Endodermal cell (in vitro differentiated cells): ENCODE data around the gene CHST7. TPM values are rescaled to one million over a fixed set of nuclear protein-coding genes. Genes with fewer than 3 reads are reported as not detected.

Source experiments
- DNase-seq: peaks from one replicate; pipeline ENCODE4 v3.0.0-alpha.2; 2017
- H3K27ac ChIP-seq: 2 replicates; pipeline ENCODE4 v1.5.1; 2013; ENCODE audit warnings: mild to moderate bottlenecking, low read depth, low read length, moderate library complexity
- H3K27me3 ChIP-seq: 2 replicates; pipeline ENCODE4 v1.6.1; 2013; ENCODE audit warnings: mild to moderate bottlenecking, low read length, moderate library complexity; ENCODE audit not compliant: insufficient read depth, control insufficient read depth, poor library complexity, severe bottlenecking
- H3K36me3 ChIP-seq: 2 replicates; pipeline ENCODE4 v1.7.0; 2013; ENCODE audit warnings: mild to moderate bottlenecking, low read length, moderate library complexity; ENCODE audit not compliant: control insufficient read depth, insufficient read depth
- H3K4me1 ChIP-seq: one replicate; pipeline ENCODE4 v1.7.0; 2013; ENCODE audit warnings: low read length; ENCODE audit not compliant: control insufficient read depth, insufficient read depth
- H3K4me3 ChIP-seq: 2 replicates; pipeline ENCODE4 v1.5.1; 2013; ENCODE audit warnings: mild to moderate bottlenecking, low read length, moderate library complexity
- H3K9ac ChIP-seq: 2 replicates; pipeline ENCODE4 v1.6.1; 2013; ENCODE audit warnings: mild to moderate bottlenecking, low read length, moderate library complexity; ENCODE audit not compliant: poor library complexity, severe bottlenecking; ENCODE audit errors: extremely low read depth
- H3K9me3 ChIP-seq: 2 replicates; pipeline ENCODE4 v1.6.1; 2013; ENCODE audit warnings: mild to moderate bottlenecking, low read length, moderate library complexity; ENCODE audit not compliant: control insufficient read depth
- H3K27ac Mint-ChIP-seq: 2 replicates; pipeline ENCODE4 v1.8.0; 2020; ENCODE audit warnings: mixed read lengths
- H3K27me3 Mint-ChIP-seq: 2 replicates; pipeline ENCODE4 v1.8.0; 2021; ENCODE audit warnings: mild to moderate bottlenecking, mixed read lengths; ENCODE audit not compliant: insufficient read depth
- H3K36me3 Mint-ChIP-seq: 2 replicates; pipeline ENCODE4 v1.8.0; 2020; ENCODE audit warnings: low read depth, mixed read lengths
- H3K4me1 Mint-ChIP-seq: 2 replicates; pipeline ENCODE4 v1.8.0; 2020; ENCODE audit warnings: mixed read lengths
- H3K4me3 Mint-ChIP-seq: 2 replicates; pipeline ENCODE4 v1.8.0; 2020; ENCODE audit warnings: mild to moderate bottlenecking, moderate library complexity, mixed read lengths
- H3K9me3 Mint-ChIP-seq: 2 replicates; pipeline ENCODE4 v1.8.0; 2020; ENCODE audit warnings: mild to moderate bottlenecking, mixed read lengths
- CTCF ChIP-seq: fragments of 200-600 bp; sonication (generic); conservative IDR thresholded peaks from 2 replicates; pipeline ENCODE4 v1.5.0; 2021; ENCODE audit warnings: antibody characterized with exemption, mild to moderate bottlenecking
- WGBS, 2 experiments: methylation state at CpG; one replicate each; pipeline versions ENCODE4 v1.1.5 to v1.1.7; 2013; ENCODE audit warnings: missing lambda C conversion rate in 2 of 2, mixed read lengths in 1 of 2; ENCODE audit not compliant: insufficient coverage in 1 of 2, insufficient read length in 1 of 2; 5-methylcytosine and 5-hydroxymethylcytosine counted together
- total RNA-seq, 2 donors: library from RNA; stranded (reverse); fragmentation: NEBNext Ultra II Directional in 1 of 2; extraction: Animal tissue kit (Norgen Biotek cat#: 25700) in 1 of 2; gene quantifications; 2 replicates in 1 of 2; 3 replicates in 1 of 2; pipeline ENCODE4 v1.2.1, GENCODE V29; 2021

Gene CHST7
- total RNA-seq, 2 donors from 2014 or later = 1.6 to 4.2 TPM

- H3K4me3 Mint-ChIP-seq = no peak overlapping the region
These were observed 34.4 kb downstream of the CHST7 start for GRCh38 chrX:46607916-46608315.

GRCh38 chrX:46610070-46610658 lies 36.6 kb downstream of the CHST7 start:
- Mint-ChIP-seq H3K9me3 (peaks cover 64% of the 10 kb centered on the region), H3K27ac (no peak overlapping the region), H3K4me1 (no peaks in the 10 kb centered on the region), H3K4me3 (no peak overlapping the region), H3K36me3 (peaks cover 37% of the 10 kb centered on the region), H3K27me3 (no peaks in the 10 kb centered on the region)
- H3K9ac ChIP-seq = no peak overlapping the region
- H3K4me3 ChIP-seq = no peak overlapping the region
- no peaks in the 10 kb centered on the region for H3K27me3 ChIP-seq
- 92 to 93% methylated on average over 2 to 5 of the region's 5 CpGs for WGBS, 2 experiments
- TF ChIP-seq CTCF = no peak
- no peaks in the 10 kb centered on the region for H3K9me3 ChIP-seq
- H3K36me3 ChIP-seq = peaks cover 11% of the 10 kb centered on the region
- no peak for DNase-seq
- H3K4me1 ChIP-seq = no peaks in the 10 kb centered on the region
- H3K27ac ChIP-seq = no peak overlapping the region

More at GRCh38 chrX:46607916-46608315, 34.4 kb downstream of the CHST7 start:
- no peaks in the 10 kb centered on the region for H3K4me1 Mint-ChIP-seq
- no peak overlapping the region for H3K27ac Mint-ChIP-seq
- DNase-seq = no peak
- Histone ChIP-seq H3K36me3 (peaks cover 8% of the 10 kb centered on the region), H3K9me3 (no peaks in the 10 kb centered on the region), H3K9ac (no peak overlapping the region), H3K4me1 (no peaks in the 10 kb centered on the region), H3K4me3 (no peak overlapping the region), H3K27ac (no peak overlapping the region), H3K27me3 (no peaks in the 10 kb centered on the region)
- WGBS, 2 experiments = 70 to 100% methylated on average over 1 to 11 of the region's 11 CpGs
- no peaks in the 10 kb centered on the region for H3K27me3 Mint-ChIP-seq
- peaks cover 56% of the 10 kb centered on the region for H3K9me3 Mint-ChIP-seq
- no peak for TF ChIP-seq CTCF
- peaks cover 31% of the 10 kb centered on the region for H3K36me3 Mint-ChIP-seq

- Mint-ChIP-seq H3K36me3 (peaks cover 24% of the 10 kb centered on the region), H3K27me3 (no peaks in the 10 kb centered on the region), H3K27ac (no peak overlapping the region), H3K4me3 (no peak overlapping the region), H3K9me3 (peaks cover 57% of the 10 kb centered on the region), H3K4me1 (no peaks in the 10 kb centered on the region)
- H3K4me3 ChIP-seq = no peak overlapping the region
- no peak for DNase-seq
- no peaks in the 10 kb centered on the region for H3K9me3 ChIP-seq
- H3K9ac ChIP-seq = no peak overlapping the region
- no peaks in the 10 kb centered on the region for H3K27me3 ChIP-seq
- 94 to 100% methylated on average over 1 to 11 of the region's 13 CpGs for WGBS, 2 experiments
- peaks cover 12% of the 10 kb centered on the region for H3K36me3 ChIP-seq
- H3K4me1 ChIP-seq = no peaks in the 10 kb centered on the region
- no peak overlapping the region for H3K27ac ChIP-seq
- TF ChIP-seq CTCF = no peak
These were observed 38.2 kb downstream of the CHST7 start for GRCh38 chrX:46611658-46612362.
